HG02678 (cell line): ENCODE measurements around the gene MCCC1.
A peak's percentile ranks its signal among the peaks of the same experiment; 100 is the strongest.

Experiments
- ATAC-seq: cut with Tn5 transposase; IDR thresholded peaks from one replicate; pipeline ENCODE4 v1.9.1; 2021; ENCODE audit warnings: mild to moderate bottlenecking, moderate library complexity; ENCODE audit not compliant: unreplicated experiment

The MCCC1 gene

DNA sequence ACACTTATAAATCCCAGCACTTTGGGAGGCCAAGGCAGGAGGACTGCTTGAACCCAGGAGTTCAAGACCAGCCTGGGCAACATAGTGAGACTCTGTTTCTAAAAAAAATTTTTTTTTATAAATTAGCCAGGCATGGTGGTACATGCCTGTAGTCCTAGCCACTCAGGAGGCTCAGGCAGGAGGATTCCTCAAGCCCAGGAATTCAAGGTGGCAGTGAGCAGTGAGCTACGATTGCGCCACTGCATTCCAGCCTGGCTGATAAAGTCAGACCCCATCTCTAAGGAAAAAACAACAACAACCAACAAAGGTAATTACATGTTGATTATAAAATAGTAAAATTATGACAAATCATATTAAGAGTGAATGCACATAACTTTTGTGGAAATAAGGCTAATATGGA is 40.9 kb downstream of the MCCC1 start:
- ATAC-seq = no peak

- no peak for ATAC-seq
Observed at GRCh38 chr3:183050706-183051105, 48.6 kb downstream of the MCCC1 start.

GRCh38 chr3:183046883-183047282 is 52.4 kb downstream of the MCCC1 start:
- ATAC-seq = no peak

DNA sequence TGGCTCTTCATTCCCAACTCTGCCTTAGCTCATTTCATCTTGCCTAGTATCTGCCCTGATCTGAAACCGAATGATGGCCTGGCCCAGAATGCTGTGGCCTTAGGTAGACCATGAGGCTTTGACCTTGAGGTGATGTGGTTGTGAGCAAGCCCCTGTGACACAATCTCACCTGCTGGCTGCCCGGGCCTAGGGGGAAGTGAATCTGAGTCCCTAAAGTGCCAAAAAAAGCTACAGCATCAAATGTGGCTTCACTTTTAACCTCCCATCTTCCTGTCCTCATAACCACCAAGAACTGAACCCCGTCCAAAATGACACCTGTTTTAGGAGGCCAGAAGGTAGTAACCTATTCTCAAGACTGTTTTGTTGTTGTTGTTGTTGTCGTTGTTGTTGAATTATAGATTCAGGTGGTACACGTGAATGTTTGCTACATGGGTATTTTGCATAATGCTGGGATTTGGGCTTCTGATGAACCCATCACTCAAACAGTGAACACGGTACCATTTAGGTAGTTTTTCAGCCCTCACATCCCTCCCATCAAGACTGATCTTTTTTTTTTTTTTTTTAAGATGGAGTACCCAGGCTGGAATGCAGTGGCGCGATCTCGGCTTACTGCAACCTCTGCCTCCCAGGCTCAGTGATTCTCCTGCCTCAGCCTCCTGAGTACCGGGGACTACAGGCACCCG is 54.6 kb downstream of the MCCC1 start:
- peak; percentile 97 for ATAC-seq

DNA sequence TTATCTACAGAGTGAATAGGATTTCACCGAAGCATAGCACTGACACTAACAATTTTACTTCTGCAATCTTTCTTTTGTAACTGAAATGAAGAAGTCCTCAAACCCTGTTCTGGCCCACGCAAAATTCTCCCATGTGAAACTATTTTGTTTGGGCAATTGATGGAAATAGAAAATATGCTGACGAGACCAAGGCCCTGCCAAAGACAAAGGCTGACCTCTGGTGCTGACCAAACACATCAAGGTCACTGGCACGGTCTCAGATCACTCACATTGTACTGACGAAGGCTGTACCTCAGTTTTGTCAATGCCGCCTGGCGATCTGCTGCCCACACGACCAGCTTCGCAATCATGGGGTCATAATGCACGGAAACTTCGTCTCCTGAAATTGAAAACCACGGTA is 60.5 kb downstream of the MCCC1 start:
- ATAC-seq = peak; percentile 23

GRCh38 chr3:183038221-183038620 is 61.1 kb downstream of the MCCC1 start:
- peak; percentile 74 for ATAC-seq

DNA sequence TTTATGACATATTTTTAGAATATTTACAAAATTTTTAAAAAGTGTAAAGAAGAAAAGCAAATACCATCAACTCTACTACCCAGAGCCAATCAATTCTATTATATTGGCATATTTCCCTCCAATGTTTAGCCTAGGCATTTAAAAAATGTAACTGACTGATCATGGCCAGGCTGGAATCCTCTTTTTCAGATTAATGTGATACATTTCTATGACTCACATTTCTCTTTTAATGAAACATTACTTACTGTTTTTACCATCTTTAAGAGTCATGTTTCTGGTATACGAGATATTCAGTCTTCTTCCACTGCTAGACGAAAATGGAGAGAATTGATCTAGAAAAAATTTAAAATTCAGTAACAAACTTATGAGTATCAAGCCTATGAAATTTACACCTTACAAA is 65.5 kb downstream of the MCCC1 start:
- no peak for ATAC-seq

GRCh38 chr3:183032880-183033555 is 66.3 kb downstream of the MCCC1 start:
- no peak for ATAC-seq

DNA sequence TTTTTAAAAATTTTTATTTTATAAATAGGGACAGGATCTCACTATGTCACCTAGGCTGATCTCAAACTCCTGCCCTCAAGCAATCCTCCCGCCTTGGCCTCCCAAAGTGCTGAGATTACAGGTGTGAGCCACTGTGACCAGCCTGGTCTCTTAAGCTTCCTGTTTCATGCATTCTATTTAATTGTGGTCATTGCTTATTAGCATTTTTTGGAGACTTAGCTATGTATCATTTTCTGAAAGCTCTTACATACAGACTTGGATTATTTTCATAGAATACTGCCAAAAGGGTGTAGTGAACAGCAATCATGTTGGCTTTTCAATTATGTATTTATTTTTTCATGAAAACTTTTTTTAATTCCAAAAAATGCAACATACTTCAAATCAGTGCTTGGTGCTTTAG is 67.5 kb downstream of the MCCC1 start:
- ATAC-seq = no peak

DNA sequence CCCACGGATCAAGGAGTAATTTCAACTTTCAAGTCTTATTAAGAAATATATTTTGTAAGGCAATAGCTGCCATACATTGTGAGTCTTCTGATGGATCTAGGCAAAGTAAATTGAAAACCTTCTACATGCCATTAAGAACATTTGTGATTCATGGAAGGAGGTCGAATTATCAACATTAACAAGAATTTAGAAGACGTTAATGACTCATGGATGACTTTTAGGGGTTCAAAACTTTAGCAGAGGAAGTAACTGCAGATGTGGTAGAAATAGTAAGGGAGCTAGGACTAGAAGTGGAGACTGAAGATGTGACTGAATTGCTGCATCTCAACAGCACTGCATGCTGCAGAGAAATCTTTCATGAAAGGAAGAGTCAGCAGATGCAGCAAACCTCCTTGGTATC is 70.9 kb downstream of the MCCC1 start:
- ATAC-seq = no peak

DNA sequence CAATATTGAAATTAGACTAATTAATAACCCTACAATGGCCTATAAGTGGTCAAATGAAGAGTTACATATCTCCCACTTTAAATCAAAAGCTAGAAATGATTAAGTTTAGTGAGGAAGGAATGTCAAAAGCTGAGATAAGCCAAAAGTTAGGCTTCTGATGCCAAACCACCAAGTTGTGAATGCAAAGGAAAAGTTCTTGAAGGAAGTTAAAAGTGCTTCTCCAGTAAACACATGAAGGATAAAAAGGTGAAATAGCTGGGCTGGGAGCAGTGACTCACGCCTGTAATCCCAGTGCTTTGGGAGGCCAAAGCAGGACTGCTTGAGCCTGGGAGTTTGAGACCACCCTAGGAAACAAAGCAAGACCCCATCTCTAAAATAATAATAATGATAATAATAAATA is 72.0 kb downstream of the MCCC1 start:
- ATAC-seq = no peak

DNA sequence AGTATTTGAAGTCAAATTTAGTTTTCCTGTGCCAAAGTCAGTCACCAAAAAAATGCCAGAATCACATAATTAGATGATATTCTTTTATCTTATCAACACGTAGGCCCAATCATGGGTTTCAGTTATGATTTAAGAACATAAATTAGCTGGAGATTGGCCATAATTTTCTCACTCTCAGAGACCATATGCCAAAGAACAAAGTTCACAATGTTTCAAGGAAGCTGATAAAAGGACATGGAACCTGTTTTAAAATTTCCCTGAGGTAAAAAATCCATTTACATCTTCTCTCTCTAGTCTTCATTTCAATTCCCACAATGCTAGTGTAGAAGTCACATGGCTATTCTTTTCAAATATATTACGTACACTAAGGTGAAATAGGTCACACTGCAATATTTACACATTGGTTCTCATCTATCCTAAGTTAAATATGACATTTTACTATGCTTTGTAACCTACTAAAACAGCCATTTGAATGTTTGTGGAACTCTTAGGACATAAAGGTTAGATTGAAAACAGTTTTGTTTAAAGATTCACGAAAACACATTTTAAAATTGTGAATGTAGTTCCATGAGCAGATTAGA is 76.3 kb downstream of the MCCC1 start:
- no peak for ATAC-seq

DNA sequence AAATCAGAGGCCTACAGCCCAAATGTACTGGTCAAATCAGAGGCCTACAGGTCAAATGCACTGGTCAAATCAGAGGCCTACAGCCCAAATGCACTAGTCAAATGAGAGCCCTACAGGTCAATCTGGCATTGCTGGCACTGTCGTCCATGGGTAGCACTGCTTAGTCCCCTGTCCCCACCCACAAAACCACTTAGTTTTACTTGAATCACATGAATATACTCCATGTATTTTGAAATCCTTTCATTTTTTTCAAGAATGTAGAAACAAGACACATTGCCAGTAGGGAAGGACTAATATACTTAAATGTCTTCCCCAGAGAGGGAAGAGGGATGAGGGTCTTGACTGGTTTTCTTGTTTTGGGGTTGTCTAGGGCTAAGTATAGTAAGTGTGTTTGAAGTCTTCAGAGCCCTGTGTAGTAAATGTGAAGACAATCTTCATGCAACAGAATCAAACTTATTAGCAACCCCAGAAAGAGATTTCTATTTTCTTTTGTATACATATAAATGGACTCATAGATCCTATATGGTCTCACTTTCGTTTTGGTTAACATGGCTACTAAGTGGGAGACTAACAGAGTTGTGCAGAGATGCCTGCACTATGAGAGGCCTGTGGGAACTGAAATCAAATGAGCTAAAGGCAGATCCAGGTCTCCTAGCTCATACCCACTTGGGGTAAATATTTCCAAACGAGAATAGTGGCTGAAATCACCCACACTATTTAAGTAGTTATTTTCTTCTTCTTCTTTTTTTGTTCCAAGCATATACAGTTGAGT is 80.7 kb downstream of the MCCC1 start:
- no peak for ATAC-seq

DNA sequence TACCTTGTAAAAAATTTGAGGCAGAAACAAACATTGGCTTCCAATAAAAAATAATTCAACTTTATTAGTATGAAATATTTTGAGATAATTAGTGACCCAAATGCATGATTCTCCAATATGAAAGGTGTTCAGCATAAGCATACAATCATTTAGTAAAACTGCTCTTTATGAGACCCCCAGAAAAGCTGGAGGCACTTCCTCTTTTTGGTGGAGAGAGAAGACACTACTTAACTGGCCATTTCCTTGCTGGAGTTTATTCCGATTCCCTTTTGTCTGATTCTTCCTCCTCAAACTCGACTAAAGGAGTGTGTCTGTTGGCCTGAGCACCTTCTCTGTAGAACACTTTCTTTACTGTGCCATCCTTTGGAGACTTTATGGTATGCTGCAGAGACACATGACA is 84.1 kb downstream of the MCCC1 start:
- no peak for ATAC-seq

DNA sequence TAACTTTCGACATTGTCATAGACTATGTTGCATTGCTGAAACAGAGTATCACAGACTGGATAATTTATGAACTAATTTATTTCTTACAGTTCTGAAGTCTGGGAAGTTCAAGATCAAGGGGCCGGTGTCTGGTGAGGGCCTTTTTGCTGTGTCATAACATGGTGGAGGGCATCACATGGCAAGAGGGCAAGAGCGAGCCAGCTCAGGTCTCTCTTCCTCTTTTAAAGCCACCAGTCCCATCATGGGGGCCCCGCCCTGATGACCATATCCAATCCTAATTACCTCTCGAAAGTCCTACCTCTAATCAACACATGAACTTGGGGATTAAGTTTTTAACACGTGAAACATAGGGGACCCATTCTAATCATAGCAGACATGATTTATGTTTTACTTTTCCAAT is 85.4 kb downstream of the MCCC1 start:
- ATAC-seq = no peak

DNA sequence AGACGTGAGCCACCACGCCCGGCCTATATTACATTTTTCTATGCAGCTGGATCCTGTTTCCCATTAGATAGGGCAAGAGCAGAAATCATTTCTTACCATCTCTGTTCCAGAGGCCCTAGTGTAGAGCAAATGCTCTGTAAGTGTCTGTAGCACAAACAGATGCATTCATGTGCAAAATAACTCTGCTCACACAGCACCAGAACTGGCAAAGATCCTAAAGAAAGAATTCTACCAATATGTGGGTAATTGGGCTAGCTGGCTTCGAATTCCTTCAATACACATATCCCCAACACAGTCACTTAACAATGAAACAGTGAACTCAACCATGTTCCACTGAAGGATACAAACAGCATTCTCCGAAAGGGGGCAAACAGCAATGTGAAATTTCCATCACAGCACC is 86.2 kb downstream of the MCCC1 start:
- no peak for ATAC-seq

DNA sequence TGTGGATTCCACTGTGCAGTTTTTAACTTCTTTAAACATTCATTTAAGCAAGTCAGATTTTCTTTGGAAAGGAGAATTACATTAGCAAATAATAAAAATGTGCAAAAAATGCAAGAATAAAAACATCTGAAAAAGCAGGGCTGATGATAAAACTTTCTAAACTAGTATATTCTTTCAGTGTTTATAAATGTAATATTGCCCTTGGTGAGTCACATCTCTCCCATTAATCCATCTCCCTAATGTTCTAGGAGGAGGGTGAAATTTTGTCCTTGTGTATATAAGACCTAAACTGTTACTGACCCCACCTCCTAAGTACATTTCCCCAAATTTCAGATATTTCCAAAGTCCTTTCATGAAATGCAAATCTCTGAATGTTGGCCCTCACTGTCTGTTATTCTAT is 90.5 kb downstream of the MCCC1 start:
- no peak for ATAC-seq

DNA sequence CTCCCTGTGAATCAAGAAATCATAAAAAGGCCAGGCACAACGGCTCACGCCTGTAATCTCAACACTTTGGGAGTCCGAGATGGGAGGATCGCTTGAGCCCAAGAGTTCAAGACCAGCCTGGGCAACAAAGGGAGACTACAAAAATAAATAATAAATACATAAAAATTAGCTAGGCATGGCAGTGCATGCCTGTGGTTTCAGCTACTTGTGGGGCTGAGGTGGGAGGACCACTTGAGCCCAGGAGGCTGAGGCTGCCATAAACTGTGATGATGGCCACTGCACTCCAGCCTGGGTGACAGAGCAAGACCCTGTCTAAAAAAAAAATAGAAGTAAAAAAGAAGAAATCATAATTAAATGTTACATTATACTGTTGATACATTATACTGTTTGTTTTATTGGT is 91.0 kb downstream of the MCCC1 start:
- no peak for ATAC-seq

DNA sequence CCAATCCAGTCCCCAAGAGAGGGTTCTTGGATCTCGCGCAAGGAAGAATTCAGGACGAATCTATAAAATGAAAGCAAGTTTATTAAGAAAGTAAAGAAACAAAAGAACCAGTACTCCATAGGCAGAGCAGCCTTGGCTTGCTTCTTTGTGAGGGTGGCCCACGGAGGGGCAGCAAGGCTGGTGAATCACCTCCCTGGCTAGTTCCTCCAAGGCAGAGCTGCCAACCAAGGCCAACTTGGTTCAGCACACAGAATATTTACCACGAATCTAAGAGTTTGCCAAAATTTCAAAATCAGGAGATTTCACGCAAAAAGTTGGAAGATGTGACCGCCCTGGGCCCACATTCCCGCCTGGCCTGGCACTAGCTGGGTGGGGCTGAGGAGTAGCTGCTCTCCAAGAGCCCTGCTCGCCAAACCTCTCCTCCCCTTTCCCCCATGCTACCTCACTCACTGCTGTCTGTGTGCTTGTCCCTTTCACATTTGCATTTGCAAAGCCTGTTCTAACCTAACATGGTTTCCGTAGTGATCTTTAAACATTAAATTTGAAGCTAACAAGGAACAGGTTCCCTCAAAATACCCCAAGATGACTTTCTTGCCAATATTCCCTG is 92.8 kb downstream of the MCCC1 start:
- no peak for ATAC-seq

GRCh38 chr3:182999767-183000166 is 99.5 kb downstream of the MCCC1 start:
- no peak for ATAC-seq

DNA sequence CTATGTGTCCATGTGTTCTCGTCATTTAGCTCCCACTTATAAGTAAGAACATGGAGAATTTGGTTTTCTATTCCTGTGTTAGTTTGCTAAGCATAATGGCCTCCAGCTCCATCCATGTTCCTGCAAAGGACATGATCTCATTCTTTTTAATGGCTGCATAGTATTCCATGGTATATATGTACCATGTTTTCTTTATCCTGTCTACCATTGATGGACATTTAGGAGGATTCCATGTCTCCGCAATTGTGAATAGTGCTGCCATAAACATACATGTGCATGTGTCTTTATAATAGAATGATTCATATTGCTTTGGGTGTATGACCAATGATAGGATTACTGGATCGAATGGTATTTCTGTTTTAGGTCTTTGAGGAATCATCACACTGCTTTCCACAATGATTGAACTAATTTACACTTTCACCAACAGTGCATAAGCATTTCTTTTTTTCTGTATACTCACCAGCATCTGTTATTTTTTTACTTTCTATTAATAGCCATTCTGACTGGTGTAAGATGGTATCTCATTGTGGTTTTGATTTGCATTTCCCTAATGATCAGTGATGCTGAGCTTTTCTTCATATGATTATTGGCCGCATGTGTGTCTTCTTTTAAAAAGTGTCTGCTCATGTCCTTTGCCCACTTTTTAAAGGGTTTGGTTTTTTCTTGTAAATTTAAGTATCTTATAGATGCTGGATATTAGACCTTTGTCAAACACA is 105.7 kb downstream of the MCCC1 start:
- ATAC-seq = peak; percentile 67
